K562 (cell line): ENCODE data around the gene CAPZB.

ENCODE experiments used
- GTF2B ChIP-seq: IDR thresholded peaks from 2 replicates; pipeline ENCODE4 v1.6.1; 2011; ENCODE audit not compliant: insufficient read length; ENCODE audit errors: extremely low read depth
- HMBOX1 ChIP-seq: sonication (generic); IDR thresholded peaks from 2 replicates; pipeline ENCODE4 v1.6.1; 2016
- IRF2 ChIP-seq: sonication (generic); formaldehyde crosslinking; IDR thresholded peaks from 2 replicates; pipeline ENCODE4 v1.8.1; 2022; ENCODE audit warnings: mild to moderate bottlenecking, missing genetic modification reagents
- JUND ChIP-seq, 2 experiments: IDR thresholded peaks; 2 replicates in 1 of 2; 3 replicates in 1 of 2; pipeline ENCODE4 v1.6.1; 2011; ENCODE audit warnings: borderline replicate concordance in 2 of 2, low read depth in 2 of 2, low read length in 2 of 2, improper control_type of control experiment in 1 of 2, missing biosample characterization in 1 of 2, missing genetic modification characterization in 1 of 2, missing genetic modification reagents in 1 of 2
- KLF13 ChIP-seq: fragments of 450-650 bp; IDR thresholded peaks from 2 replicates; pipeline ENCODE4 v1.6.1; 2016; ENCODE audit warnings: missing genetic modification characterization, low read depth, mild to moderate bottlenecking, missing compliant biosample characterization, moderate library complexity, borderline replicate concordance
- MXI1 ChIP-seq: IDR thresholded peaks from 2 replicates; pipeline ENCODE4 v1.6.1; 2011; ENCODE audit warnings: low read depth, mild to moderate bottlenecking, improper control_type of control experiment, low read length
- RBFOX2 ChIP-seq: fragments of 200-400 bp; formaldehyde crosslinking; IDR thresholded peaks from 2 replicates; pipeline ENCODE4 v1.6.1; 2017; ENCODE audit warnings: low read depth, mild to moderate bottlenecking, low read length, moderate library complexity
- SMAD1 ChIP-seq: fragments of 150-350 bp; IDR thresholded peaks from 2 replicates; pipeline ENCODE4 v1.6.1; 2014; ENCODE audit warnings: low read length, low read depth; ENCODE audit not compliant: partially characterized antibody
- ZNF644 ChIP-seq: fragments of 200-800 bp; sonication (Bioruptor generic); IDR thresholded peaks from 2 replicates; pipeline ENCODE4 v1.6.1; 2016; ENCODE audit warnings: low read depth, missing genetic modification characterization, missing compliant biosample characterization

- TF ChIP-seq GTF2B: no peak
- TF ChIP-seq RBFOX2: no peak
- TF ChIP-seq IRF2 (CRISPR knock-in tag): no peak
- no peak for TF ChIP-seq JUND (IDR thresholded peaks at IDR 0.05; ENCODE audit: borderline replicate concordance, low read depth, low read length)
- TF ChIP-seq JUND (tag; IDR thresholded peaks at IDR 0.05; ENCODE audit: borderline replicate concordance, low read depth, low read length): no peak
- no peak for TF ChIP-seq MXI1
- no peak for TF ChIP-seq KLF13 (tag)
- TF ChIP-seq SMAD1: no peak
- no peak for TF ChIP-seq HMBOX1
- TF ChIP-seq ZNF644 (tag): no peak
Measured at GRCh38 chr1:19371226-19372135, 113.9 kb downstream of the CAPZB start.
